DOHH2 (cell line): ENCODE data around the gene CHRNA9.

Experiments
- H3F3A ChIP-seq: fragments of 200-600 bp; sonication (generic), shearing (Covaris generic); 2 replicates; pipeline ENCODE4 v1.6.0; 2016; ENCODE audit warnings: antibody characterized with exemption, mild to moderate bottlenecking; ENCODE audit not compliant: control insufficient read depth, insufficient read depth
- H3K27ac ChIP-seq: fragments of 200-600 bp; sonication (generic); 2 replicates; pipeline ENCODE4 v1.5.1; 2014; ENCODE audit warnings: low read depth, mild to moderate bottlenecking, low read length, moderate library complexity
- H3K27me3 ChIP-seq: fragments of 200-600 bp; sonication (generic); 2 replicates; pipeline ENCODE4 v1.6.1; 2014; ENCODE audit warnings: mild to moderate bottlenecking, low read length, mixed read lengths; ENCODE audit not compliant: control insufficient read depth
- H3K36me3 ChIP-seq: fragments of 200-600 bp; sonication (generic); 2 replicates; pipeline ENCODE4 v1.6.1; 2014; ENCODE audit warnings: mild to moderate bottlenecking, low read length, moderate library complexity, mixed read lengths; ENCODE audit not compliant: control insufficient read depth
- H3K4me1 ChIP-seq: fragments of 200-600 bp; sonication (generic); 2 replicates; pipeline ENCODE4 v1.6.1; 2014; ENCODE audit warnings: mild to moderate bottlenecking, low read length, mixed read lengths; ENCODE audit not compliant: control insufficient read depth
- H3K4me2 ChIP-seq: fragments of 200-600 bp; sonication (generic); 2 replicates; pipeline ENCODE4 v1.6.0; 2014; ENCODE audit warnings: mild to moderate bottlenecking, low read length, moderate library complexity
- H3K4me3 ChIP-seq: fragments of 200-600 bp; sonication (generic); 2 replicates; pipeline ENCODE4 v1.5.1; 2014; ENCODE audit warnings: mild to moderate bottlenecking, low read length, mixed read lengths
- H3K79me2 ChIP-seq: fragments of 200-600 bp; sonication (generic); 2 replicates; pipeline ENCODE4 v1.6.1; 2014; ENCODE audit warnings: mild to moderate bottlenecking, low read length, mixed read lengths; ENCODE audit not compliant: control insufficient read depth
- H3K9me2 ChIP-seq: fragments of 200-600 bp; sonication (generic); replicated peaks from 2 replicates; pipeline ENCODE4 v1.6.1; 2014; ENCODE audit warnings: mild to moderate bottlenecking, low read length, mixed read lengths; ENCODE audit not compliant: control insufficient read depth
- H3K9me3 ChIP-seq: fragments of 200-600 bp; sonication (generic); 2 replicates; pipeline ENCODE4 v1.6.1; 2014; ENCODE audit warnings: antibody characterized with exemption, low read length, mixed read lengths; ENCODE audit not compliant: control insufficient read depth, insufficient read depth
- H4K20me1 ChIP-seq: fragments of 200-600 bp; sonication (generic); 2 replicates; pipeline ENCODE4 v1.6.0; 2014; ENCODE audit warnings: low read depth, mild to moderate bottlenecking, antibody characterized with exemption, low read length, moderate library complexity; ENCODE audit not compliant: control insufficient read depth, insufficient read depth
- CTCF ChIP-seq: fragments of 200-600 bp; sonication (generic); IDR thresholded peaks from one replicate; pipeline ENCODE4 v1.5.1; 2014; ENCODE audit warnings: antibody characterized with exemption, mild to moderate bottlenecking, low read depth, low read length; ENCODE audit not compliant: poor library complexity, severe bottlenecking
- EZH2phosphoT487 ChIP-seq: fragments of 200-600 bp; sonication (generic); IDR thresholded peaks from 2 replicates; pipeline ENCODE4 v1.6.1; 2017; ENCODE audit warnings: borderline replicate concordance, mild to moderate bottlenecking, antibody characterized with exemption, low read length, moderate library complexity, mixed read lengths

Gene CHRNA9

DNA sequence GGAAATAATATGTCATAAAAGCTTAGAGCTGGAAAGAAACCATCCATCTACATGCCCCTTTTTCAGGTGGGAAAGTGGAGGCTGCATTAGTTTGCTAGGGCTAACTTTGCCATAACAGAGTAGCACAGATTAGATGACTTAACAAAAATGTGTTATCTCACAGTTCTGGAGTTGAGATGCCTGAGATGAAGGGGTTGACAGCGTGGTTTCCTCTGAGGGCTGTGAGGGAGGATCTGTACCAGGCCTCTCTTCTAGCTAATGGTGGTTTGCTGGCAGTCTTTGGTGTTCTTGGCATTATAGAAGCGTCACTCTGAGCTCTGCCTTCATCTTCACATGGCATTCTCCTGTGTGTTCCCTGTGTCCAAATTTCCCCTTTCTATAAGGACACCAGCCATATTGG lies 2.4 kb downstream of the CHRNA9 start:
- Histone ChIP-seq H3K27ac (no peak overlapping the region), H3K79me2 (no peaks in the 10 kb centered on the region), H3K4me1 (no peaks in the 10 kb centered on the region), H3K27me3 (peaks cover 19% of the 10 kb centered on the region; the same call in 1 of the 2 replicates), H3K36me3 (no peaks in the 10 kb centered on the region), H3K9me2 (no peaks in the 10 kb centered on the region), H3F3A (no peaks in the 10 kb centered on the region), H4K20me1 (no peaks in the 10 kb centered on the region), H3K4me3 (no peak overlapping the region), H3K4me2 (no peak overlapping the region), H3K9me3 (no peaks in the 10 kb centered on the region)
- no peak for TF ChIP-seq CTCF
- TF ChIP-seq EZH2phosphoT487, result no peak

DNA sequence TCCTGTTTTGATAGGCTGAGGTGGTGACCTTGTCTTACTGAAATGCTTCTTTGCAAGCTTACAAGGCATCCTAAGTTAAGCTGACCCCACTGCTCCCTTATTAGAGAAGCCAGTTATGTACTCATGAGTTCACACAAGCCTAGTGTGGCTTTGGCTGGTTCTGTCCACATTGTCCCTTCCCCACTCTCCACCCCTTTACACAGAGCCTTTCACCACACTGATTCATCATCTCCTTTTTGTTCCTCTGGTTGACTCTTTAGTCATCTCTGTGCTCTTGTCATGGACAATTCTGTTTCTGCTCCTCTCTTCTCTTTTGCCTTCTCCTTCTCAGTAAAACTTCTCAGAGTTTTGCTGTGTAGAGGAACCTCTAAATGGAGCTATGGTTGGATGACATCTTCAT lies 4.9 kb downstream of the CHRNA9 start:
- H3K79me2 ChIP-seq, result no peaks in the 10 kb centered on the region
- no peak overlapping the region for H3K4me3 ChIP-seq
- no peaks in the 10 kb centered on the region for H3K36me3 ChIP-seq
- H3K4me2 ChIP-seq, result no peak overlapping the region
- H4K20me1 ChIP-seq, result no peaks in the 10 kb centered on the region
- peaks cover 14% of the 10 kb centered on the region; the same call in 1 of the 2 replicates for H3K27me3 ChIP-seq
- no peak overlapping the region for H3K27ac ChIP-seq
- TF ChIP-seq CTCF (no peak), EZH2phosphoT487 (no peak)
- no peaks in the 10 kb centered on the region for H3K9me3 ChIP-seq
- no peaks in the 10 kb centered on the region for H3K4me1 ChIP-seq
- no peaks in the 10 kb centered on the region for H3K9me2 ChIP-seq
- no peaks in the 10 kb centered on the region for H3F3A ChIP-seq

DNA sequence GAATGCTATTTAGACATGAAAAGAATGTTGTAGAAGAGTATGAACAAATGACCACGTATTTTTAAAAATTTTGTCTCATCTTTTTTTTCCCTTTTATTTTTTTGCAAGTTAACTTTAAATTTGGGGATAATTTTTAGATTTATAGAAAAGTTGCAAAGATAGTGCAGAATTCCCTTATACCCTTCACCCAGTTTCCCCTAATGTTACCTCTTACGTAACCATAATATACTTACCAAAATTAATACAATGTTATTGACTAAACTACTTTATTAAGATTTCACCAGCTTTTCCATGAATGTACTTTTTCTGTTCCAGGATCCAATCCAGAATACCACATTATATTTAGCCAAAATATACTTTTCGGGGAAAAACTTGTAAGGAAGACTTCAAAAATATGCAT lies 12.3 kb downstream of the CHRNA9 start:
- H3K4me1 ChIP-seq, result no peaks in the 10 kb centered on the region
- peaks cover 6% of the 10 kb centered on the region; the same call in 1 of the 2 replicates for H3K27me3 ChIP-seq
- H4K20me1 ChIP-seq, result no peaks in the 10 kb centered on the region
- H3K27ac ChIP-seq, result no peak overlapping the region
- no peak for TF ChIP-seq EZH2phosphoT487
- no peak for TF ChIP-seq CTCF
- no peaks in the 10 kb centered on the region for H3K9me2 ChIP-seq
- no peak overlapping the region for H3K4me2 ChIP-seq
- no peaks in the 10 kb centered on the region for H3K36me3 ChIP-seq
- no peaks in the 10 kb centered on the region for H3K79me2 ChIP-seq
- H3K9me3 ChIP-seq, result no peaks in the 10 kb centered on the region
- H3K4me3 ChIP-seq, result no peak overlapping the region
- no peaks in the 10 kb centered on the region for H3F3A ChIP-seq
